GM19193 (cell line): ENCODE data around the gene CBY2.

ENCODE experiments used
- POLR2A ChIP-seq: IDR thresholded peaks from 4 replicates; pipeline ENCODE4 v1.6.1; 2011; ENCODE audit not compliant: insufficient read depth, insufficient read length; ENCODE audit errors: extremely low read depth

Gene CBY2

DNA sequence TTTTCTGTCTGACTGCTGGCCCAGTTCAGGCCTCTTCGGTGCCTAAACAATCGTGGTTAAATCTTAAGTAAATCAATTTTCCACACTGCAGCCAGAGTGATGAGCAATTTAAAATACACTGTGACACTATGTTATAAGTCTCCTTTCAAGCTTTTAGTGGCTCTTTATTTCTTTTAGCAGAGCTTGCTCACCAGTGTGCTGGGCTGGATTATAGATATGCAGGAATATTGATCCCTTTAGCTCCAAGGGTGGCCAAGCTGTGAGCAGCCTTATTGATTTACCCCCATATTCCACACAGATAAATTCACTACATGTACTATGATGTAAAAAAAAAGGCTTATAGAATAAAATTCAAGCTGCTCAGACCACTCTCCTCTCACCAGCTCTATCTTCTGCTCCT lies 21.7 kb downstream of the CBY2 start:
- no peak for TF ChIP-seq POLR2A

DNA sequence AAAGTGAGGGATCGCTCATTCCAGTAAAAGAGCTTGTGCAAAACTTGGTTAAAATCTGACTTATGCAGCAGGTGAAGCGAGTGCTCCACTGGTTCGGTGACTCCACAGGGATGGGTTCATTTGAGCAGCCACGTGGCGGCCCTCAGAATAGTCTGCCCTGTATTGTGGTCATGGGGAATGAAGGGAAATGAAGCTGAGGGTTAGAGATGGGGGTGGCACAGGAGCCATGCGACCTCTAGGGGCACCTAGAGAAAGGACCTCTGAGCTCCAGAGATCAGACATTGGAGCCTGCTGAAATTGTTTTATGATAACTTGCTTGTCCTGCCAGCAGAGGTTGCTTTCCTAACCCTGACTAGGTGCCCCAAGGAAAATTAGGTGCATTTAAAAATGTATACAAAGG lies 26.6 kb downstream of the CBY2 start:
- no peak for TF ChIP-seq POLR2A

DNA sequence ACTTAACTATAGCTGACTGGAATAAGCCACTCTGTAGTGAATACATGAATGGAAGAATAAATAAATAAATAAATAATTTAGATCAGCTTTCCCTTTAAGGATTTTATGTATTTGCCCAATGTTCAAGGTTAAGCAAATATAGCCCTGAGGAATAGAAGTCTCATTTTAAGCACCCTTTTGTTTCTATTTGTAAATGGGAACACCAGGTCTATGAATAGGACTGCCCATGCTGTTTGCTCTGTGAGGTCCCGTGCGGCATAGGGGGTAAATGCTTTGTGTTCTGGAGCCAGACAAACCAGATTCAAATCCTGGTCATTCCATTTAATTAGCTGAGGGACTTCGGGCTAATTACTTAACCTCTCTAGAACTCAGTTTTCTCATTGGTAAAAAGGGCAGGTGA lies 29.3 kb downstream of the CBY2 start:
- TF ChIP-seq POLR2A = no peak

DNA sequence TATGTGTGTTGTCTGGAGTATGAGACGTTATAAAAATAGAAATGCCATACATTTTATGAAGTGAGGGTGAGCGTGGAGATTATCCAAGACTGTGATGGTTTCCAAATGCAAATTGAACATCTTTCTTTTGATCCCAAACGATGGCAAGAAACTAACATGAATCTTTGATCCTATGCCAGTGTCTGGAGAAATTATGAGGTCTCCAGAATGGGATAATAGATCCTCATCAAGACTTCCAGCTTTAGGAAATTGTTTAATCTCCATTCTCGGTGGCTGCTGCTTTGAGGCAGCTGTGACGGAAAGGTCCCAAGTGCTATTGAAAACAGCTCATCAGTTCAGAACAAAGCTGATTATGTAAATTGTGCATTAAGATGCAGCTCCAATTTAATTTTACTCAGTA lies 30.8 kb downstream of the CBY2 start:
- no peak for TF ChIP-seq POLR2A

DNA sequence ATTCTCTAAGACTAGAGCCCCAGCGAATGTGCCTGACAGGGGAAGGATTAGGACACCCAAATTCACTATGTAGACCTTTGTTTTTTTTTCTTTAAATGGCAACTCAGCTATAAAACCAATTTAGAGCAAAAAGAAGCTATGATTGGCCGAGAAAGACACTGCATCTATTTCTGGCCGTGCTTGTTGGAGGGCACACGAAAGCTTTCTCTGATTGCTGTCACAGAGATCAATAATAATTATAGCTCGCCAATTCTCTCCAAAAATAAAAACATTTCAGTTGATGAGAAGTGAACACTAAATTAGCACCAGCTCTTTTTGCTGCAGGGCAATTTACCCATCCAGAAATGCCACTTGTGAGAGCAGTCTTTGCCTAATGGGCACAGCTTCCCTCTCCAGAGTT lies 31.2 kb downstream of the CBY2 start:
- no peak for TF ChIP-seq POLR2A

DNA sequence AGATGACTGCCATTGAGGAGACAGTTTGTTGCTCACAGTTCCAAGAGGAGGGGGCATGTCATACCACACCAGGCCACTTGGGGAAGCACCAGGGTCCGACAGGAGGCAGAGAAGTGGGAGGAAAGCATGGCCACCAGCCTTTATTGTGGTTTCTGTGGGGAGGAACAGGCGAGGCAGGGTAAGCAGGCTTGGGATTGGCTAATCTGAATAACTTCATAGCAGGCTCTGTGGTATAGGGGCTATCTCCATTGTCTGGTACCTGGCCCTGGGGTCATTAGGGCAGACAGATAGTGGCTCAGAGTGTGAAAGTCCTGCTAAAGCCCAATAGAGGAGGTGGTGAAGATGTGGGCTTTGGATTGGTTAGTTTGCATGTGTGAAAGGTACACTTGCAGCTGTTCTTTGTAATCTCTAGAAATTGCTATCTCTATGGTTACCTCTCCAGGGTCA lies 35.5 kb downstream of the CBY2 start:
- TF ChIP-seq POLR2A = no peak

DNA sequence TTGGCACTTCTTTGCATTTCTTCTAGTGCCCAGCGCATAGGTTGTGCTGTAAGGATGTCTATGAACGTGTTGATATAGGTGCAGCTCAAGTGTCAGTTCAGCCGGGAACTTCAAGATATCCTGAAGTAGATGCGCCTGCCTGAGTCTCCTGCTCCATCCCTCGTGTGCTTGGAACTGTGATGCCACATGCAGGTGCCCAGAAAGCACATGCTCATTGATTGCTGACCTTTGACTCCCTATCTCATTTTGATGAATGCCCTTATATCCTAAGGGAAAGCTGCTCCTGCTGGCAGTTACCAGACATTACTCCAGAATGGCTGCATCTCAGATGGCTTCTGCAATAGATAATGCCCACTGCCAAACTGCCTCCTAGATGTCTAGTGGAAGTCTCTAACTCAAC lies 40.9 kb downstream of the CBY2 start:
- TF ChIP-seq POLR2A = no peak

DNA sequence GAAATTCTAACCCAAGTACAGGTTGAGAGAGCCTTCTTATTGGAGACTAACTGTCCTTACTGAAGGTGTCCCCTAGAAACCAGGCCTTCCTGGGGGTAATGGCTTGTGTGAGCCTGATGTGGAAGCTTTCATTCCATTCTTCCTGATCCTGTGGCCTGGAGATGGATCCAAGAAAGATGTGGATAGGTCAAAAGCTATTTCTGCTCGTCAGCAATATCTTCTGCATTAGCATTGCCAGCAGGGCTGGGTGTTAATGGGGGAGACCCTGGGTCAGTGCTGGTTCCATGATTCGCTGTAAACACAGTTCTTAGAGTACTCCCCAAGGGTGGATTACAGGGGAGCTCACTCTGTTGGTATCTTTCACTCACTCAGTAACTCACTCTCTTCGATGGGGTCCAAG lies 42.9 kb downstream of the CBY2 start:
- TF ChIP-seq POLR2A = no peak

DNA sequence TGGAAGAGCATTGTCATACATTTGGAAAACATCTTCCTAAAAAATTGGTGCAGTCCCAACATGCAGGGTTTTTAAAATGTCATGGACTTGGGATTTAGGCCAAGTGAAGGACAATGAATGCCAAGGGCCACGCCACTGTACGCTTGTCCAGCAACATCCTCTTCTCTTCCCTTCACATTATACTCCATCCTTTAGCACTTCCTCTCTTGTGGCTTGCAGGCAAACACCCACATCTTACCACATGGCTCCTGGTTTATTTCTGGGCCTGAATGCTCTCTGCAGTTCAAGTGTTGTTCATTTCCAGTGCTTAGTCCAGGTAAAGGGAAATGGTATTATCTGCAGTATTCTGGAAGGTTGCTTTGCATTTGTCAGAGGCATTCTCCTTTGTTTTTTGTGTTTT lies 45.0 kb downstream of the CBY2 start:
- no peak for TF ChIP-seq POLR2A

DNA sequence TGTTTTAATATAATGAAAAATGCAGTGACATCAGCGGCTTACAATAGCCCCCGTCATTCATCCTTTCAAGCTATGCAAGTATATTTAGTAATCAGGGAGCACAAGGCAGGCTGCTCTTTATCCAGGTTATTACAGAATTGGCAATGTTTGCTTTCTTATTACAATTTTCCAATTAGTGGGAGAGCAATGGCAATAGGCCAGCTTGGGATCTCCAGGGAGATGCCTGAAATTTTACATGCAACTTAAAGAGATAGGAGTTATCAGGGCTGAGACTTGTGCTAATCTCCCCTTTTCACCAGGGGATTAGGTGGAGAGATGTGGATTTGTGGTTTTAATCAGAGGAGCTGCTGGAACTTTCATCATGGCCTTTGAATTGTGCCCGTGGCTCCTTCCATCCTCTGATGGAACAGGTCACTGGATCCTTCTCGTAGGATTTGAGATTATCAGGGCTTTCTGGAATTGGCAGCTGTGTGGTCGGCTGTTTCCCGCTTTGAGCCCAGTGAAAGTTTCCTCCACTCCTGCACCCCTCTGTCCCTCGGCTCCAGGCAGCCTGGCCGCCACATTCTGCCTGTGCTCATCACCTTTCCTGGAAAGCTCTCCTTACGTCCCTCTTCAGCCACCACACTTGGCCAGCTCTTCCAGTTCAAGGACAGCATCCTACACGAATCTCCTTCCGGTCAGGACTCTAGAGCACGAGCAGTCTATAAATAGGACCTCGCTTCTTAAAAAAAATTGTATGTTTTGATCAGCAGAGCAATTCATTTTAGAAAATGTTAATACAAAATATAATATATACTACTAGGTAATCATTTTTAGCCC lies 47.0 kb downstream of the CBY2 start:
- TF ChIP-seq POLR2A = no peak

DNA sequence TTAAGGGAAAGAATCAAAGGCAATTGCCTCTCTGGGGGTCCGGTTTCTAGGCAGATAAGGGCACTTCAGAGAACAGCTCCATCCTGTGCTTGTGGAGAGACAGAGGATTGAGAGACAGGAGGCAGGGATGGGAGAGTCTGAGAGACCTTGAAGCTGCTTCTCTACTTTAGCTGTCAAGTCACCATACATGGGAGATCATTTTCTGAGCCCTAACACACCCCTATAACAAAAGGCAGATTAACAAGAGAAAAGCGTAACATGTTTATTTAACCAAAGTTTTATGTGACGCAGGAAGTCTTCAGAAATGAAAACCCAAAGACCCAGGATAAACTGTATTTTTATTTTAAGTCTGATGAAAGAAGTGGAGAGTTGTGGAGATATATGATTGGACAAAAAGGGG lies 48.4 kb downstream of the CBY2 start:
- TF ChIP-seq POLR2A = no peak

DNA sequence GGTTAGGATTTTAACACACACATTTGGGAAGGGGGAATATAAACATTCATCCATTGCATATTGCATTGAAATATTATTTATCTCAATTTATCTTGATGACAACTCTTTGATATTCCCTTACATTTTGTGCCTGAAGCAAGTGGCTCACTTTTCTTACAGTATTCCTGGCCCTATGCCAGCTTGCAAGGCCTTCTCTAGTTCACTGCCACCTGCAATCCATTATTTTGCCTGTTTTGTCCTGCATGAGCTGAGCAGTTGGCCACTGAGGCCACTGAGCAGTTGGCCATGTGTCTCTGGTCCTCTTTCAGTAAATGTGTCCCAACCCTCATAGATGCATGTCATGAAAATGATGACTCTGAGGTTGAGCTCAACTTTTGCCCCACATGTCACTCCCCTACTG lies 49.8 kb downstream of the CBY2 start:
- TF ChIP-seq POLR2A = no peak

DNA sequence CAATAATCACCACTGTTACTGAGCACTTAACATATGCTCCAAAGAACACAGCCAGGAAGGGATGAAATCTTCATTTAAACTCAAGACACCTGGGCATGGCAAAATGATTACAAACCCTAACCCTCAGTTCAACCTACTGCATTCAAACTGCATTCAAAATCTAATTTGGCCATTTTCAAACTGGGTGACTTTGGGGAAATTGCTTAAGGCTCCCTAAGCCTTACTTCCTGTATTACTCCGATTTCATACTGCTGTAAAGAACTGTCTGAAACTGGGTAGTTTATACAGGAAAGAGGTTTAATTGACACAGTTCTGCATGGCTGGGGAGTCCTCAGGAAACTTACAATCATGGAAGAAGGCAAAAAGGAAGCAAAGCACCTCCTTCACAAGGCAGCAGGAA lies 50.4 kb downstream of the CBY2 start:
- TF ChIP-seq POLR2A = no peak

DNA sequence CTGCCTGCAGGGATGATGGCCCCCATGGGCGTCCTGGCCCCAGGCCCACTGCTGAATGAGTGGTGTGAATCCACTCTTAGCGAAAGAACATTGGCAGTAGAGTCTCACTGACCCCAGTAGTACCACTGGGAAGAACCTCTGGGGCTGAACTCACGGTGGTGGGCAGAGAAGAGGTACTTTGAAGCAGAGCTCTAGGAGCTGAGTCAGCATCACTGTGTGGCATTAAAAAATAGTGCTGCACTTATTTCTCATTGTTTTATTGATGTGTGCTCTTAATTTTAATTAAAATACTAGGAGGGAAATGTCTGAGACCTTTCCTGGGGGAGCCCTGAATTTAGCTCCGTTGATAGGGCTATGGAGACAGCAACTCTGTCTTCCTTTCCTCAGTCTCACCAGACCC lies 61.3 kb downstream of the CBY2 start:
- no peak for TF ChIP-seq POLR2A
